ENCODE data around the gene NFIC.
"Not testable (repeated sequence)": the region's sequence is repeated elsewhere in the genome, so short reads cannot be mapped to it uniquely, and the experiment has no call there.

NFIC gene

GRCh38 chr19:3375221-3376090, 9.1 kb downstream of the NFIC start:
- CTCF ChIA-PET = interaction anchor here (0.6 kb wide), 1 partner anchor 98 kb away, joined by 3 read pairs; no protein-coding TSS in a partner anchor
- DNase-seq (ENCODE audit: low read depth, low spot score) = no peak
- TF ChIP-seq CTCF (IDR thresholded peaks at IDR 0.05; ENCODE audit: insufficient read depth, low read length, missing control alignments) = no peak
- no peak overlapping the region for H3K4me3 ChIP-seq (ENCODE audit: low read depth, low read length)
- POLR2A ChIA-PET = interaction anchor here (0.8 to 1.1 kb wide), 2 partner anchors 8 to 10 kb away, joined by 3 to 5 read pairs; no protein-coding TSS in a partner anchor

GRCh38 chr19:3376091-3376455, 9.7 kb downstream of the NFIC start:
- DNase-seq (ENCODE audit: low read depth, low spot score); POLR2A ChIA-PET: not testable (repeated sequence)

GRCh38 chr19:3378352-3379150, 12.2 kb downstream of the NFIC start:
- H3K4me3 ChIP-seq (ENCODE audit: low read depth, low read length) = no peak overlapping the region
- no peak for TF ChIP-seq CTCF (IDR thresholded peaks at IDR 0.05; ENCODE audit: insufficient read depth, low read length, missing control alignments)
- ChIA-PET CTCF (interaction anchor here (1.0 to 2.1 kb wide), 3 partner anchors 17 to 94 kb away, joined by 3 to 9 read pairs (median 3); no protein-coding TSS in a partner anchor), POLR2A (interaction anchor here (1.2 kb wide), 1 partner anchor 8 kb away, joined by 3 read pairs; no protein-coding TSS in a partner anchor)
- DNase-seq (ENCODE audit: low read depth, low spot score) = no peak

More at GRCh38 chr19:3376091-3376455, 9.7 kb downstream of the NFIC start:
- H3K4me3 ChIP-seq (ENCODE audit: low read depth, low read length); CTCF ChIA-PET: not testable (repeated sequence)

DNA sequence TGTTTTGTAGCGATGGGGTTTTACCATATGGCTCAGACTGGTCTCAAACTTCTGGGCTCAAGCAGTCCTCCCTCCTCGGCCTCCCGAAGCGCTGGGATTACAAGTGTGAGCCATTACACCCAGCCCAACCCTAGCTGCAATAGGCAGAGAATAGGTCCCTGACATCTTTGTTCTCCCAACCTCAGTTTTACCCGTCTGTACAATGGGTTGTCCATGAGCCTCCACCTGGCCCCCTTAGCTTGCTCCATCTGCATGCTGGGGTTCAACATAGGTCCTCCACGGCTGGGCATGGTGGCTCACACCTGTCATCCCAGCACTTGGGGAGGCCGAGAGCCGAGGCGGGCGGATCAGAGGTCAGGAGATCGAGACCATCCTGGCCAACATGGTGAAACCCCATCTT, 14.4 kb downstream of the NFIC start:
- no peak for DNase-seq (ENCODE audit: low read depth, low spot score)
- ChIA-PET CTCF (no interaction called here), POLR2A (no interaction called here)
- no peak for TF ChIP-seq CTCF (IDR thresholded peaks at IDR 0.05; ENCODE audit: insufficient read depth, low read length, missing control alignments)
- H3K4me3 ChIP-seq (ENCODE audit: low read depth, low read length) = no peak overlapping the region

GRCh38 chr19:3381701-3382372, 15.5 kb downstream of the NFIC start:
- DNase-seq (ENCODE audit: low read depth, low spot score) = no peak
- ChIA-PET CTCF (no interaction called here), POLR2A (no interaction called here)
- H3K4me3 ChIP-seq (ENCODE audit: low read depth, low read length) = no peak overlapping the region
- TF ChIP-seq CTCF (IDR thresholded peaks at IDR 0.05; ENCODE audit: insufficient read depth, low read length, missing control alignments) = no peak

DNA sequence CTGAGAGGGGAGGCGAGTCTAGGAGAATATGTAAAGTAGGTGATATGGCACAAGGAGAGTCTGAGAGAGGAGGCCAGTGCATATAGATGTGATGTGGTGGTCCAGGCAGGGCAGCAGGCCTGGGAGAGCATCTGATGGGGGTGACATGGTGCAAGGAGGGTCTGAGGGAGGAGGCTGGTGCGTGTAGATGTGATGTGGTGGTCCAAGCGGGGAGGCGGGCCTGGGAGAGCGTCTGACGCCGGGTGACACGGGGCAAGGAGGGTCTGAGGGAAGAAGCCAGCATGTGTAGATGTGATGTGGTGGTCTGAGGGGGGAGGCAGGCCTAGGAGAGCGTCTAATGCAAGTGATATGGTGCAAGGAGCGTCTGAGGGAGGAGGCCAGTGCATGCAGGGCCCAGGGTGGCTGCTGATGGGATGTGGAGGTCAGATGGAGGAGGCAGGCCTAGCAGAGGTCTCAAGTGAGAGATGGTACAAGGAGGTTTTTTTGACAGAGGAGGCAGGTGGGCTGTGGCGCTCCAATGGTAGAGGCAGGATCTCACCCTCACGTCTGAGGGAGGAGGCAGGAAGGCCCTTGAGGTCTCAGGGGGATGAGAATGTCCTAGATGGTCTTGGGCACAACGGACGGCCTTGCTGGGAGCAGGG, 16.2 kb downstream of the NFIC start:
- CTCF ChIA-PET = no interaction called here
- no peak for DNase-seq (ENCODE audit: low read depth, low spot score)
- H3K4me3 ChIP-seq (ENCODE audit: low read depth, low read length) = no peak overlapping the region
- POLR2A ChIA-PET = no interaction called here
- no peak for TF ChIP-seq CTCF (IDR thresholded peaks at IDR 0.05; ENCODE audit: insufficient read depth, low read length, missing control alignments)
